Measurements from ENCODE around the gene TLCD3B.

Gene TLCD3B

DNA sequence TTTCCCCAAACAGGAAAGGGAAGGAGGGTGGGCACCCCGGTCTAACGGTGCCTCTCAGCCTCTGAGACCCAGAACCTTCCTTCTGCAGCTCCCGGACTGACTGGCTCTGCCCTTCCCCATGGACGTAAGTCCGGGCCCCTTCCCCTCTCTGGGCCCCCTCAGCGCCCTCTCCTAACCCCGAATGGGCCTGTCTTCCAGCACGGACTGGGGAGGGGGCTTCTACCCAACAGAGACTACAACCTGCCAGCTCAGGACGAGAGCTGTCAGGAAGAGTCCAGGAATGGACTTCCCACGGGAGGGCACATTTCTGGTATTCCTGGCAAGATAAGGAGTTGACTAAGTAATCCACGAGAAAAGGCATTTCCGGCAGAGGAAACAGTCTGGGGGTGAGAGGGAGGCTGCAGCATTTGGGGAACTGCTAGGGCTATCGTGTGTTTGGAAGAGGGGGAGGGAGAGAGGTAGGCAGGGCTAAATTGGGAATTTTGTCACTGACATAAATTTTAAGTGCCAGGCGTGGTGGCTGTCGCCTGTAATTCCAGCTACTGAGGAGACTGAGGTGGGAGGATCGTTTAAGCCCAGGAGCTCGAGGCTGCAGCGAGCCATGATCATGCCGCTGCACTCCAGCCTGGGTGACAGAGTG, 22.4 kb upstream of the TLCD3B start:
- Histone ChIP-seq H3K27ac (replicated peaks) (peak overlapping the region; percentile 88), H3K4me3 (replicated peaks; ENCODE audit: insufficient read depth, low read length) (peak overlapping the region; percentile 82), H3K27me3 (ENCODE audit: insufficient read depth, poor library complexity, severe bottlenecking) (no peaks in the 10 kb centered on the region)
- no peak for DNase-seq (ENCODE audit: low read depth in 1 of 2, low spot score in 1 of 2)
- no peak for TF ChIP-seq POLR2AphosphoS5 (IDR thresholded peaks at IDR 0.05; ENCODE audit: low read depth)
- TF ChIP-seq GABPA (IDR thresholded peaks at IDR 0.05; ENCODE audit: low read depth), result no peak
- TF ChIP-seq SPI1 (IDR thresholded peaks at IDR 0.05; ENCODE audit: borderline replicate concordance, low read depth), result peak; percentile 49; the same call in 1 of the 2 replicates
- TF ChIP-seq, protein P1, sequence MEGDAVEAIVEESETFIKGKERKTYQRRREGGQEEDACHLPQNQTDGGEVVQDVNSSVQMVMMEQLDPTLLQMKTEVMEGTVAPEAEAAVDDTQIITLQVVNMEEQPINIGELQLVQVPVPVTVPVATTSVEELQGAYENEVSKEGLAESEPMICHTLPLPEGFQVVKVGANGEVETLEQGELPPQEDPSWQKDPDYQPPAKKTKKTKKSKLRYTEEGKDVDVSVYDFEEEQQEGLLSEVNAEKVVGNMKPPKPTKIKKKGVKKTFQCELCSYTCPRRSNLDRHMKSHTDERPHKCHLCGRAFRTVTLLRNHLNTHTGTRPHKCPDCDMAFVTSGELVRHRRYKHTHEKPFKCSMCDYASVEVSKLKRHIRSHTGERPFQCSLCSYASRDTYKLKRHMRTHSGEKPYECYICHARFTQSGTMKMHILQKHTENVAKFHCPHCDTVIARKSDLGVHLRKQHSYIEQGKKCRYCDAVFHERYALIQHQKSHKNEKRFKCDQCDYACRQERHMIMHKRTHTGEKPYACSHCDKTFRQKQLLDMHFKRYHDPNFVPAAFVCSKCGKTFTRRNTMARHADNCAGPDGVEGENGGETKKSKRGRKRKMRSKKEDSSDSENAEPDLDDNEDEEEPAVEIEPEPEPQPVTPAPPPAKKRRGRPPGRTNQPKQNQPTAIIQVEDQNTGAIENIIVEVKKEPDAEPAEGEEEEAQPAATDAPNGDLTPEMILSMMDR (IDR thresholded peaks at IDR 0.05; ENCODE audit: insufficient read depth, low read length), result no peak
- TF ChIP-seq, protein P2, sequence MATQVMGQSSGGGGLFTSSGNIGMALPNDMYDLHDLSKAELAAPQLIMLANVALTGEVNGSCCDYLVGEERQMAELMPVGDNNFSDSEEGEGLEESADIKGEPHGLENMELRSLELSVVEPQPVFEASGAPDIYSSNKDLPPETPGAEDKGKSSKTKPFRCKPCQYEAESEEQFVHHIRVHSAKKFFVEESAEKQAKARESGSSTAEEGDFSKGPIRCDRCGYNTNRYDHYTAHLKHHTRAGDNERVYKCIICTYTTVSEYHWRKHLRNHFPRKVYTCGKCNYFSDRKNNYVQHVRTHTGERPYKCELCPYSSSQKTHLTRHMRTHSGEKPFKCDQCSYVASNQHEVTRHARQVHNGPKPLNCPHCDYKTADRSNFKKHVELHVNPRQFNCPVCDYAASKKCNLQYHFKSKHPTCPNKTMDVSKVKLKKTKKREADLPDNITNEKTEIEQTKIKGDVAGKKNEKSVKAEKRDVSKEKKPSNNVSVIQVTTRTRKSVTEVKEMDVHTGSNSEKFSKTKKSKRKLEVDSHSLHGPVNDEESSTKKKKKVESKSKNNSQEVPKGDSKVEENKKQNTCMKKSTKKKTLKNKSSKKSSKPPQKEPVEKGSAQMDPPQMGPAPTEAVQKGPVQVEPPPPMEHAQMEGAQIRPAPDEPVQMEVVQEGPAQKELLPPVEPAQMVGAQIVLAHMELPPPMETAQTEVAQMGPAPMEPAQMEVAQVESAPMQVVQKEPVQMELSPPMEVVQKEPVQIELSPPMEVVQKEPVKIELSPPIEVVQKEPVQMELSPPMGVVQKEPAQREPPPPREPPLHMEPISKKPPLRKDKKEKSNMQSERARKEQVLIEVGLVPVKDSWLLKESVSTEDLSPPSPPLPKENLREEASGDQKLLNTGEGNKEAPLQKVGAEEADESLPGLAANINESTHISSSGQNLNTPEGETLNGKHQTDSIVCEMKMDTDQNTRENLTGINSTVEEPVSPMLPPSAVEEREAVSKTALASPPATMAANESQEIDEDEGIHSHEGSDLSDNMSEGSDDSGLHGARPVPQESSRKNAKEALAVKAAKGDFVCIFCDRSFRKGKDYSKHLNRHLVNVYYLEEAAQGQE (IDR thresholded peaks at IDR 0.05; ENCODE audit: insufficient replicate concordance, low read depth), result no peak

DNA sequence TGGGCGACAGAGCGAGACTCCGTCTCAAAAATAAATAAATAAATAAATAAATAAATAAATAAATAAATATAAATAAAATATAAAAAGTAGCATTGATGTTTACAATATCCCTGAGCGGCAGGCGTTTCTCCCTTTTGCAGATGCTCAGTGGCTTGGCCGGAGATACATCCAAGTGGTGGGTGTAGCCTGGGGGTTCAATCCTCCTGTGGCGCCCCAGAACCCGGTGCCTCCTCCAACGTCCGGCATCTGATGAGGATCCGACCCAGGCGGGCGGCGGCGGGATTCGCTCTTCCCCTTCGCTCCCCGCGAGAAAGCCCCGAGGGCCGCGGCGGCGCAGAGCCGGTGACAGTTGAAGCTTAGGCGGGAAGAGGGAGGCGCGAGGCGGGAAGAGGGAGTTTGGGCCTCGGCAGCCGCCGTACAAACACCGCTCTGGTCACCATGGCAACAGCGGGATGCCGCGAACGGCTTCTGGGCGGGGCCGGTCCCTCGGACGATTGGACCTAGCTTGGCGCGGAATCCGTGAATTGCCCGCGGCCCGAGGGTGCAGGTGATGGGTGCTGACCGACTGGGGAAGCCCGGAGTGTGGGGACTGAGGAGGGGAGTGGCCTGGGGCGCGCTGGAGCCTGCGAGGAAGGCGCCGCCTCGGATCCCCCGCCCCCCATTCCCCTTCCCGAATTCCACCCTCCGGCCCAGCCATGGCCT, 21.8 kb upstream of the TLCD3B start:
- TF ChIP-seq, protein P2 (IDR thresholded peaks at IDR 0.05; ENCODE audit: insufficient replicate concordance, low read depth), result no peak
- TF ChIP-seq POLR2AphosphoS5 (IDR thresholded peaks at IDR 0.05; ENCODE audit: low read depth) (peak; percentile 87), SPI1 (IDR thresholded peaks at IDR 0.05; ENCODE audit: borderline replicate concordance, low read depth) (peak; percentile 30; the same call in 1 of the 2 replicates), GABPA (IDR thresholded peaks at IDR 0.05; ENCODE audit: low read depth) (no peak)
- TF ChIP-seq, protein P1 (IDR thresholded peaks at IDR 0.05; ENCODE audit: insufficient read depth, low read length), result no peak
- H3K27me3 ChIP-seq (ENCODE audit: insufficient read depth, poor library complexity, severe bottlenecking), result no peaks in the 10 kb centered on the region
- peak overlapping the region; percentile 82 for H3K4me3 ChIP-seq (replicated peaks; ENCODE audit: insufficient read depth, low read length)
- peak overlapping the region; percentile 88 for H3K27ac ChIP-seq (replicated peaks)
- DNase-seq (ENCODE audit: low read depth in 1 of 2, low spot score in 1 of 2), result peak; percentile 93 to 95

DNA sequence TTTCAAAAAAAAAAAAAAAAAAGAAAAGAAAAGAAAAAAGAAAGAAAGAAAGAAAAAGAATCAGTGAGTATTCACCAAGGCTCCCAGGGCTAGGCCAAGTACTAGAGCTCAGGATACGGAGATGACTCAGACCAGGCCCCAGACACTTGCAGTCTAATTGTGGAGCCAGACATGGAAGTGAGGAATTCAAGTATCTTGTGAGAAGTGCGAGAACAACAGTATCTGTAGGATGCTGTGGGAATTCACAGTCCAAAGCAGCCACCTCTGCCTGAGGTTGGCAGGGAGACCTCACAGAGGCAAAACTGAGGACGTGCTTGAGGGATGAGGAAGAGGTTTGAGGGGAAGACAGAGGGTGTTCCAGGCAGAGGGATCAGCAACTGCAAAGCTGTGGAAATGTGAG, 20.4 kb upstream of the TLCD3B start:
- H3K27me3 ChIP-seq (ENCODE audit: insufficient read depth, poor library complexity, severe bottlenecking), result no peaks in the 10 kb centered on the region
- DNase-seq (ENCODE audit: low read depth in 1 of 2, low spot score in 1 of 2), result no peak
- H3K27ac ChIP-seq (replicated peaks), result no peak overlapping the region
- H3K4me3 ChIP-seq (replicated peaks; ENCODE audit: insufficient read depth, low read length), result no peak overlapping the region
- TF ChIP-seq, protein P2 (IDR thresholded peaks at IDR 0.05; ENCODE audit: insufficient replicate concordance, low read depth), result no peak
- no peak for TF ChIP-seq POLR2AphosphoS5 (IDR thresholded peaks at IDR 0.05; ENCODE audit: low read depth)
- TF ChIP-seq, protein P1 (IDR thresholded peaks at IDR 0.05; ENCODE audit: insufficient read depth, low read length), result no peak
- TF ChIP-seq SPI1 (IDR thresholded peaks at IDR 0.05; ENCODE audit: borderline replicate concordance, low read depth), result no peak
- no peak for TF ChIP-seq GABPA (IDR thresholded peaks at IDR 0.05; ENCODE audit: low read depth)

Data from HL-60 (cell line).